ENCODE measurements around the gene AARSD1.

DNA sequence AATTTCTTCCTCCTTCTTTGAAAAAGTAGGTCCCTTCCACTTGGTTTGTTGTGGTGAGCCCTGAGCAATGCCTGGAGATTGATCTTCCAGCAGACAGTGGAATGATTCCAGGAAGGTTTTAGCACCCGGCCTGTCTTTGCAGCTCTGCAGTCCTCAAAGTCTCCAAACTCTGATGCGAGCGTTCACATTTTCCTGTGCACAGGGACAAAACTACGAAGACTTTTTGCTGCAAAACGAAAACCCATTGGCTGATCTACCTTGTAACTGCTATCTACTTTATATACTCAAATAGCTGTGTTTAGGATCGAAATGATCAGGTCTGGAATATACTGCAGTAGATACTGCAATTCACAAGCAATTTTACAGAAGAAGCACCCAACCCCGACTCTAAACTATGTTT, 42.0 kb downstream of the AARSD1 start:
- TF ChIP-seq, protein P1, sequence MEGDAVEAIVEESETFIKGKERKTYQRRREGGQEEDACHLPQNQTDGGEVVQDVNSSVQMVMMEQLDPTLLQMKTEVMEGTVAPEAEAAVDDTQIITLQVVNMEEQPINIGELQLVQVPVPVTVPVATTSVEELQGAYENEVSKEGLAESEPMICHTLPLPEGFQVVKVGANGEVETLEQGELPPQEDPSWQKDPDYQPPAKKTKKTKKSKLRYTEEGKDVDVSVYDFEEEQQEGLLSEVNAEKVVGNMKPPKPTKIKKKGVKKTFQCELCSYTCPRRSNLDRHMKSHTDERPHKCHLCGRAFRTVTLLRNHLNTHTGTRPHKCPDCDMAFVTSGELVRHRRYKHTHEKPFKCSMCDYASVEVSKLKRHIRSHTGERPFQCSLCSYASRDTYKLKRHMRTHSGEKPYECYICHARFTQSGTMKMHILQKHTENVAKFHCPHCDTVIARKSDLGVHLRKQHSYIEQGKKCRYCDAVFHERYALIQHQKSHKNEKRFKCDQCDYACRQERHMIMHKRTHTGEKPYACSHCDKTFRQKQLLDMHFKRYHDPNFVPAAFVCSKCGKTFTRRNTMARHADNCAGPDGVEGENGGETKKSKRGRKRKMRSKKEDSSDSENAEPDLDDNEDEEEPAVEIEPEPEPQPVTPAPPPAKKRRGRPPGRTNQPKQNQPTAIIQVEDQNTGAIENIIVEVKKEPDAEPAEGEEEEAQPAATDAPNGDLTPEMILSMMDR (IDR thresholded peaks at IDR 0.05): no peak
- TF ChIP-seq POLR2A (IDR thresholded peaks at IDR 0.05): no peak
- no peak for TF ChIP-seq POLR2AphosphoS5 (IDR thresholded peaks at IDR 0.05)
- TF ChIP-seq EP300 (IDR thresholded peaks at IDR 0.05): no peak
